Forelimb muscle (tissue), 1 donor: ENCODE measurements around the gene MORC2. TPM values are rescaled to one million over a fixed set of nuclear protein-coding genes. Genes with fewer than 3 reads are reported as not detected.

Experiments used
- DNase-seq: peaks from one replicate; pipeline ENCODE4 v3.0.0-alpha.2; 2013; ENCODE audit warnings: low read depth
- polyA plus RNA-seq: library from polyadenylated mRNA; unstranded; fragments of 120-200 nt; gene quantifications from one replicate; pipeline ENCODE4 v1.2.1, GENCODE V29; 2013; ENCODE audit not compliant: insufficient read length

The MORC2 gene
- polyA plus RNA-seq, 1 donor, result 26.4 TPM

GRCh38 chr22:30889268-30889995 is 79.1 kb downstream of the MORC2 start:
- no peak for DNase-seq

GRCh38 chr22:30887861-30888260 is 80.7 kb downstream of the MORC2 start:
- DNase-seq, result no peak

- no peak for DNase-seq
Measured at GRCh38 chr22:30887453-30887852, 81.1 kb downstream of the MORC2 start.

GRCh38 chr22:30885591-30885990 is 83.0 kb downstream of the MORC2 start:
- DNase-seq, result no peak

DNA sequence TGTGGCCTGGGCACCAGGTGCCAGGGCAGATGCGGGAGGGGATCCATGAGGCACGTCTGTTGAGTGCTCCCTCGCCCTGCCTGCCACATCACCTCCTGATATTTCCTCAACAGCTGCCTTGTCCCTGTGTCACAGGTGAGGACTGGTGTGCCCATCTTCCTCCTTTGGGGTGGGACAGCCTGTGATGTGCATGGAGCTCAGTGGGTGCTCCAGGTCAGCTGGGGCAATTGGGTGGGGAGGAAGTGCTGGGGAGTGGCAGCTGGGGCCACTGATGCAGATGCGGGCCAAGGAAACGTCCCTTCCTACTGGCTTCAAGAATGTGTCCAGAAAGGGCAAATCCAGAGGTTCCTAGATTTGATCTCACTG is 83.6 kb downstream of the MORC2 start:
- DNase-seq, result no peak

GRCh38 chr22:30884211-30885000 is 84.2 kb downstream of the MORC2 start:
- DNase-seq, result no peak

GRCh38 chr22:30883586-30884145 is 84.9 kb downstream of the MORC2 start:
- no peak for DNase-seq

DNA sequence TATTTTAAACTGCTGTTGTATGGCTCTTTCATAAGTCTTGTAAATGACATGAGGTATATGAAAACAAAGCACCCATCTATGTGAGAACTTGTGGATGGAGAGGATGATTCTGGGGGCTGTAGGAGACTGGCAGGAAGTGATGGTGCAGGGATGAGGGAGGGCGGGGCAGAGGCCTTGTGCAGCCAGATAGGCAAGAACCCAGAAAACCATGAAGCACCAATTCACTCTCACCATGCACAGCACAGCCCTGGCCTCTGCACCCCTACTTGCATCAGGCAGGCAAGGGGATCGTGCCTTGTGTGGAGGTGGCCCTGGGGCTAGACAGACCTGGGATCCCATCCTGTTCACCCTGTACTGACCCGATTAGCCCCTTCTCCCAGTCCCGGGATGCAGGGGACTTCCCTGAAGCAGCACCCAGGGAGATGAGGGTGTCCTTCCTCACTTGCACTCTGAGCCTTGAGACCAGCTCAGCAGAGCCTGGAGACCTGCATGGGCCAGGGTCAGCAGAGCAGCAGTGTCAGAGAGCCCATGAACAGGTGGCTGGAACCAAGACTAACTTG is 85.5 kb downstream of the MORC2 start:
- no peak for DNase-seq

GRCh38 chr22:30882184-30882717 is 86.3 kb downstream of the MORC2 start:
- no peak for DNase-seq

- DNase-seq, result no peak
Measured at GRCh38 chr22:30881361-30882183, 87.0 kb downstream of the MORC2 start.

- no peak for DNase-seq
Measured at GRCh38 chr22:30880847-30881246, 87.7 kb downstream of the MORC2 start.

DNA sequence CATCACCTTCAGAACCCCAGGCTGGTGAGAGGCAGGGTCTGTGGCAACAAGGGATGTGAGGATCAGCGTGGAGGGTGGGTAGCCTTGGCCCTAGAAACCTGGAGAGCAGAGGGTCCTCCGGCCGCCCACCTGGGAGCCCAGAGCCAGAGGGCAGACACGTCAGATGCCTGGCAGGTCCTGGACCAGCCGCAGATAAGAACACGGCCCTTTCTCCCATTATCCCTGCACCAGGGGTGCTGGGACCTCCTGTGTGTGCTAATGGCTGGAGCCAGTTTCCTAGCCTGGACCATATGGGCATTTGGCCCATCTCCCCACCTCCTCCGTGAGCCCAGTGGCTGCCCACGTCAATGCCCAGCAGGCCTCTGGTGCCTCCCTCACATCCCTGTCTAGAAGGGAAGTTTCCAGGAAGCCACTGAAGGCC is 88.4 kb downstream of the MORC2 start:
- DNase-seq, result no peak

DNA sequence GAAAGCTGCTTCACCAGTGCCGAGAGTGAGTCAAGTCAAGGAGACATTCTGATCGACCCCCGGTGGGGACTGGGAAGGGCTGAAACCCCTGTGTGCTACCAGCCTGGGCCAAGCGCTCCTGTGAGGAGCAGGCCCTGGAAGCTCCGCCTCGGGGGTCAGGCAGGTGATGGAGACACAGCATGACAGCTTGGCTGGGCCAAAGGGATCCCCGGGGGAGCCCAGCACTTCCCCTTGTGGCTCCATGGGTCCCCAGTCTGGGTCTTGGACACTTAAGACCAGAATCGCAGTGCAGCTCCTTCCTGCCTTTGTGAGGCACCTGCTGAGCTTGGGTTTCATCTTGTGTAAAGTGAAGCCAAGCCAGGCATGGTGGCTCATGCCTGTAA is 89.2 kb downstream of the MORC2 start:
- DNase-seq, result no peak

GRCh38 chr22:30878516-30879414 is 89.8 kb downstream of the MORC2 start:
- DNase-seq, result no peak

GRCh38 chr22:30877662-30878515 is 90.7 kb downstream of the MORC2 start:
- DNase-seq, result no peak

GRCh38 chr22:30876915-30877553 is 91.5 kb downstream of the MORC2 start:
- DNase-seq, result no peak

- no peak for DNase-seq
Measured at GRCh38 chr22:30876221-30876751, 92.3 kb downstream of the MORC2 start.

GRCh38 chr22:30875481-30876215 is 92.9 kb downstream of the MORC2 start:
- DNase-seq, result no peak
